Cerebellar cortex (tissue), 1 donor: Measurements from ENCODE around the gene CCNA1.

Experiments
- DNase-seq: peaks from one replicate; pipeline ENCODE4 v3.0.0-alpha.2; 2015; ENCODE audit warnings: low spot score

CCNA1 gene

GRCh38 chr13:36453516-36453915 is 21.2 kb downstream of the CCNA1 start:
- DNase-seq: peak; percentile 10

GRCh38 chr13:36454121-36454520 is 21.8 kb downstream of the CCNA1 start:
- DNase-seq: no peak

- no peak for DNase-seq
Measured at GRCh38 chr13:36454987-36455386, 22.7 kb downstream of the CCNA1 start.

- DNase-seq: no peak
Measured at GRCh38 chr13:36456577-36456976, 24.3 kb downstream of the CCNA1 start.

GRCh38 chr13:36461506-36461905 is 29.2 kb downstream of the CCNA1 start:
- DNase-seq: no peak

GRCh38 chr13:36475468-36475867 is 43.2 kb downstream of the CCNA1 start:
- DNase-seq: no peak

GRCh38 chr13:36476661-36477060 is 44.4 kb downstream of the CCNA1 start:
- no peak for DNase-seq

GRCh38 chr13:36480726-36481427 is 48.6 kb downstream of the CCNA1 start:
- no peak for DNase-seq

- no peak for DNase-seq
Measured at GRCh38 chr13:36490055-36490454, 57.8 kb downstream of the CCNA1 start.
